Posterior cingulate gyrus (tissue), 11 donors: ENCODE results near the gene WNT5B.

ENCODE experiments used
- DNase-seq, 10 donors: peaks; one replicate each; pipeline versions ENCODE4 v3.0.0 to v3.0.0-alpha.2; 2020 to 2021; ENCODE audit warnings: mixed read lengths in 3 of 10
- intact Hi-C: fragments of 100-400 bp; cut with DNase I; formaldehyde crosslinking; loops from one replicate; pipeline ENCODE4 v1.15.1; 2023

WNT5B gene

GRCh38 chr12:1620092-1620491, 8.9 kb upstream of the WNT5B start:
- DNase-seq, result no peak
- intact Hi-C loops, result no loop called here

DNA sequence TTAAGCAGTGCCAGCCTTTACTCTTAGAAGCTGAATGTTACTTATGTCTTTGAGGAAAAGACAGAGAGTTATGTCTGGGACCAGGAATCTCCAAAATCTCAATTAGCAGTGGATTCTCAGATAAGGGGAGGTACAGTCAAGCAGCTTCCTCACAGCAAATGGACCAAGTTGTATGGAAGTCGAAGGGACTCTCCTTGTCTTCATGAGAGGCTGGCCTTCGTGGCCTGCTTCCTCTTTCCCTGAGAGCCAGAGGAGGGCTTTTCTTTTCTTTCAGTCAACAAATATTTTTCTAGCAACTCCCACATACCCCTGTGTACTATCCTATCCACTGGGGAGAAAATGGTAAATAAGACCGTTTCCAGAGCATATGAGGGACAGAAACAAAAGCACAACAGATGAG, 6.6 kb upstream of the WNT5B start:
- no peak for DNase-seq
- intact Hi-C loops, result no loop called here

GRCh38 chr12:1629338-1630132, 504 bp downstream of the WNT5B start:
- intact Hi-C loops, result loop anchor here (5.0 kb wide), 1 partner anchor 313 kb away; no protein-coding TSS in a partner anchor
- peak in 1 of 10 donors; percentile 82 for DNase-seq

- peak in 9 of 10 donors; percentile 25 to 95 (median 61) for DNase-seq
- intact Hi-C loops, result loop anchor here (5.0 kb wide), 1 partner anchor 312 kb away; no protein-coding TSS in a partner anchor
Observed at GRCh38 chr12:1630133-1630826, 1.2 kb downstream of the WNT5B start.

- intact Hi-C loops, result loop anchor here (5.0 kb wide), 1 partner anchor 311 kb away; no protein-coding TSS in a partner anchor
Observed at GRCh38 chr12:1630827-1631591, 2.0 kb downstream of the WNT5B start.

DNA sequence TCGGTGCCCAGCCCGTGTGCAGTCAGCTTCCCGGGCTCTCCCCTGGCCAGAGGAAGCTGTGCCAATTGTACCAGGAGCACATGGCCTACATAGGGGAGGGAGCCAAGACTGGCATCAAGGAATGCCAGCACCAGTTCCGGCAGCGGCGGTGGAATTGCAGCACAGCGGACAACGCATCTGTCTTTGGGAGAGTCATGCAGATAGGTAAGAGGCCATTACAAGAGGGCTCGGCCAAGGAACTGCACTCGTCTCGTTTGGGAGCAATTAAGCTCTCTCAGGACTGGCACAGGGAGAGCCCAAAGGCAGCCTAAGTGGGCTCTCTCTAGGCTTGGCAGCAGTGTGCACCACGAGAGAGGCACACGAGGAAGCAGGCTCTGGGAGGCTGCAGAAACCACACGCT, 3.7 kb downstream of the WNT5B start:
- intact Hi-C loops, result loop anchor here (5.0 kb wide), 1 partner anchor 310 kb away; no protein-coding TSS in a partner anchor
- peak in 2 of 10 donors; percentile 40 to 84 for DNase-seq

More at GRCh38 chr12:1630827-1631591, 2.0 kb downstream of the WNT5B start:
- DNase-seq, result peak in 1 of 10 donors; percentile 58

GRCh38 chr12:1633459-1633858, 4.4 kb downstream of the WNT5B start:
- intact Hi-C loops, result loop anchor here (5.0 kb wide), 1 partner anchor 309 kb away; no protein-coding TSS in a partner anchor
- DNase-seq, result no peak

- DNase-seq, result peak in 1 of 10 donors; percentile 24
- intact Hi-C loops, result loop anchor here (5.0 kb wide), 1 partner anchor 308 kb away; no protein-coding TSS in a partner anchor
Observed at GRCh38 chr12:1634149-1634548, 5.1 kb downstream of the WNT5B start.

- DNase-seq, result peak; percentile 74 to 97 (median 89)
- intact Hi-C loops, result loop anchor here (5.0 kb wide), 1 partner anchor 308 kb away; no protein-coding TSS in a partner anchor
Observed at GRCh38 chr12:1634590-1635191, 5.7 kb downstream of the WNT5B start.

DNA sequence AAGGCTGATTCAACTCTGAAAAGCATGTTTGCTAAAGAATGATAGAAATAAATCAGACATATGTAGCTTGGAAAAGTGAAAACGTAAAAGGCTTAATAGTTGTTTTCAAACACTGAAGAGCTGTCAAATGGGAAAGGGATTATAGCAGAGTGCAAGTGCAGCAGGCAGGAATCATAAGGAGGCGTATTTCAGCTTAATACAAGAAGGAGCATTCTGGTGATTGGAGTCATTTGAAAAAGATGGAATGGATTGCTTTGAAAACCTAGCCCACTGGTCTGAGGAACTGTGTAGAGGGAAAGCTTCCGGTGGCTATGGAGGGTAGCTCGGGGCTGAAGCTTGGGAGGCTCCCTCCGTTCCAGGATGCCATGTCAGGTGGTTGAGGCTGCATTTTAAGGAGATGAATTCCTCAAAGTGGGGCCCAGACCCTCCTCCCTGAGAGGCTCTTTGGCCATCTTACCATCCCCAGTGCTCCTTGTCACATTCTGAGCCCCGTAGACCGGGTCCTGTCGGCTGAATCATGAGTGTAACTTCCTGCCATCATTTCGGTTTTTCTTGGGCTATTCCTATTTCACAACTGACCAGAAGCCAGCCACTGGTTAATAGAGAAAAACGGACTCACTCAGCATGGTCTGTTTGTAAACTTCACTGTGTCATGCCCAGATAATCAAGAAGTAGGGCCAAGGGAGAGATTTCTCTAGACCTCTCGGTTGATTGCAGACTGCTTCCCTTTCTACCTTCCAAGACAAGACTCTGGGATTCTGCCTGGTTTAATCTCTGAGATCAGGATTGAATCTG, 6.5 kb downstream of the WNT5B start:
- intact Hi-C loops, result no loop called here
- DNase-seq, result no peak

GRCh38 chr12:1638203-1638602, 9.2 kb downstream of the WNT5B start:
- intact Hi-C loops, result no loop called here

DNA sequence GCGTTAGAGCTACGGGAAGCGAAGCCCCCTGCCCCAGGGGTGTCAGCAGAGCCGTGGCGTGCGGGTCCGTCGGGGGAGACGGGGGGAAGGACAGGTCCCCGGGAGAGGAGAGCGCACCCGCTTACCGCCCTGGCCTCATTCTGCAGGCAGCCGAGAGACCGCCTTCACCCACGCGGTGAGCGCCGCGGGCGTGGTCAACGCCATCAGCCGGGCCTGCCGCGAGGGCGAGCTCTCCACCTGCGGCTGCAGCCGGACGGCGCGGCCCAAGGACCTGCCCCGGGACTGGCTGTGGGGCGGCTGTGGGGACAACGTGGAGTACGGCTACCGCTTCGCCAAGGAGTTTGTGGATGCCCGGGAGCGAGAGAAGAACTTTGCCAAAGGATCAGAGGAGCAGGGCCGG, 10.5 kb downstream of the WNT5B start:
- intact Hi-C loops, result no loop called here
- peak in 1 of 10 donors; percentile 44 for DNase-seq

More at GRCh38 chr12:1638203-1638602, 9.2 kb downstream of the WNT5B start:
- no peak for DNase-seq

DNA sequence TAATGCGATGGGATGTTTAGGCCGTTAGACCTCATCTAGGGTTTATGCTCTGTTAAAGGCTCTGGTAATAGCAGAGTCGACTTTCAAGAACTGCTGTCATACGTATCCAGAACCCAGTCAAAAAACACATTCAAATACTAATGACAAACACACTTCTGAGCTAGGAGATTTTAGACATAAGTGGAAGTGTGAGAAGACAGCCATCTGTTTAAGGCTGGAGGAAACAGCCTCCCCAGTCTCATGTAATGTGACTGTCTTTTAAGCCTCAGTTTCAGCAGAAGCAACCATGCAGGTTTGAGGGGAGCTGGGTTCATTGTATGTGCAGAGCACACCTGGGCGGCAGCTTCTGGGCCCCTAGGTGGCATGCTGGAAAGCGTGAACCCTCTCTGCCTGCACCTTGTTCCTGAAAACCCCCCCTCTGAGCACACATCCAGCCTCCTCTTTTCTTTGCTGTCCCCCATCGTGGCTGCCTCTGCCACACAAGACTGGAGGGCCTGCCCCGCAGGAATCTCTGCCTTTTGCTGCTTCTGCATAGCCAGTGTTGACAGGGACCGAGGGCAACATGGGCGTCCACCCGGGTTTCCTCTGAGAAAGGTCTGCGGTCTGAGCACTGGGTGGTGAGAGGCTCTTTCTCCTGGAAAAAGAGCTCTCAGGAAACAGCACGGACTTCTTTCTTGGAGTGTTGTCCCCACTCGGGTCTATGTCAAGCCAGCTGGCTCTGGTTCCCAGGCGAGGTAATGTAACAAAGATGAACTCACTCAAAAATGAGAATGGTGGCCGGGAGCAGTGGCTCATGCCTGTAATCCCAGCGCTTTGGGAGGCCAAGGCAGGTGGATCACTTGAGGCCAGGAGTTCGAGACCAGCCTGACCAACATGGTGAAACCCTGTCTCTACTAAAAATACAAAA, 11.6 kb downstream of the WNT5B start:
- DNase-seq, result peak in 1 of 10 donors; percentile 66
- intact Hi-C loops, result no loop called here

- intact Hi-C loops, result no loop called here
- DNase-seq, result peak in 1 of 10 donors; percentile 22
Observed at GRCh38 chr12:1642513-1642912, 13.5 kb downstream of the WNT5B start.

GRCh38 chr12:1643043-1643442, 14.0 kb downstream of the WNT5B start:
- no peak for DNase-seq
- intact Hi-C loops, result no loop called here

DNA sequence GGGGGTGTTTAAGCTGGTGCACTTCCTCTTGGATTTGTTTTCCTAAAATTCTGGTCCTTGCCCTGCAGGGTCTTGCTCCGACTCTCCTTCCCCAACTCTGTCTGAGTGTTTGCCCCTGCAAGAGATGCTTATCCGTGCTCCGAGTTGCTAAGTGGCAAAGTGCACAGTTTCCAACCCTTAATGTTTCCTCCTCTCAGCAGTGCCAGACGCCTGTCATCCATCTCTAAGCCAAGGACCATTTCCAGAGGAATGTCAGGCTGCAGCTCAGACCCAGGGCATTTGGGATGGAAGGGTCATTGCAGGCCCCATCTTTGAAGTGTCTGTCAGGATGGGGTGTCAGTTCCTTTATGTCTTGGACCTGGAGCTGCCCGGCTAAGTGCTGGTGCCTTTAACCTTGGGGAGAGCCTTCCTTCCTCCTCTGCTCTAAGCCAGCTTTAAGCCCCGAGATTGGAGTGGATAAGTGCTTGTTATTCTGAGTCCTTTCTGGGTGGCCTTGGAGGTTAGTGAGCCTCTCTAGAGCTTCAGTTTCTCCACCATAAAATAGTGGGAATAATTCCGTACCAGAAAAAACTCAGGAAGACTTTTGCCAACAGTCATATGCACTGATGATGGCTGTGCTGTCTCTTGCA, 15.0 kb downstream of the WNT5B start:
- DNase-seq, result no peak
- intact Hi-C loops, result no loop called here

- peak; percentile 88 to 99 (median 93) for DNase-seq
- intact Hi-C loops, result no loop called here
Observed at GRCh38 chr12:1644534-1645438, 15.8 kb downstream of the WNT5B start.
